Measurements from ENCODE around the gene GDPD5. TPM values are rescaled to one million over a fixed set of nuclear protein-coding genes. Genes with fewer than 3 reads are reported as not detected.

Gene GDPD5
- total RNA-seq, 1 experiment from 2014 or later = 7.8 TPM

DNA sequence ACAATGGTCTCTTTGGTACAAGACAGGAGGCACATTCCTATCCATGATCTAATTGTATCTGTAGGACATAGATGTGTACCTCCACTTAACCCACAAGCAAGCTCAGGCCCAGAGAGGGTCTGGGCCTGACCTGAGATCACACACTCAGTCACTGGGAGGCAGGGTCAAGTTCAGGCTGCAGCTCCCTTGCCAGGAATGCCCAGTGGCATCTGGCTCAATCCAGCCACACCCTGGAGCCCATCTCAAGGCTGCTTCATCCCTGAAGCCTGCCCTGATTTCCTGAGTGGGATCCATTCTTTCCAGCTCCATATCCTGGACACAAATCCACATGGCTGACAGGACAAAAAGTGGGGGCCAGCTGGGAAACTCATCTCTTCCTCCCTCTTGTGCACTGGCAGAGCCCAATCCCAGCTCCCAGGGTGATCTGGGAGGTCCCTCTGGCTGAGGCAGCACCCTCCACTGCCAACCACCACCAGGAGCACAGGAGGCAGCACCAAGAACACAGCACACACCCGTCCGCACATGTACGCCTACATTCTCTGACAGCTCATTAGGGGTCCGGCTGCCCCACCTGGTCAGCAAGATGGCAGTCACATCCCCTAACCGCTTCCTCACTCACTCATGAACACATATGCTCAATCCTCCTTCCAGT lies 53.5 kb downstream of the GDPD5 start:
- TF ChIP-seq, protein P1, sequence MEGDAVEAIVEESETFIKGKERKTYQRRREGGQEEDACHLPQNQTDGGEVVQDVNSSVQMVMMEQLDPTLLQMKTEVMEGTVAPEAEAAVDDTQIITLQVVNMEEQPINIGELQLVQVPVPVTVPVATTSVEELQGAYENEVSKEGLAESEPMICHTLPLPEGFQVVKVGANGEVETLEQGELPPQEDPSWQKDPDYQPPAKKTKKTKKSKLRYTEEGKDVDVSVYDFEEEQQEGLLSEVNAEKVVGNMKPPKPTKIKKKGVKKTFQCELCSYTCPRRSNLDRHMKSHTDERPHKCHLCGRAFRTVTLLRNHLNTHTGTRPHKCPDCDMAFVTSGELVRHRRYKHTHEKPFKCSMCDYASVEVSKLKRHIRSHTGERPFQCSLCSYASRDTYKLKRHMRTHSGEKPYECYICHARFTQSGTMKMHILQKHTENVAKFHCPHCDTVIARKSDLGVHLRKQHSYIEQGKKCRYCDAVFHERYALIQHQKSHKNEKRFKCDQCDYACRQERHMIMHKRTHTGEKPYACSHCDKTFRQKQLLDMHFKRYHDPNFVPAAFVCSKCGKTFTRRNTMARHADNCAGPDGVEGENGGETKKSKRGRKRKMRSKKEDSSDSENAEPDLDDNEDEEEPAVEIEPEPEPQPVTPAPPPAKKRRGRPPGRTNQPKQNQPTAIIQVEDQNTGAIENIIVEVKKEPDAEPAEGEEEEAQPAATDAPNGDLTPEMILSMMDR (conservative IDR thresholded peaks at IDR 0.05) = no peak
- H3K4me3 Mint-ChIP-seq = no peak overlapping the region

More for the DNA sequence above, 53.5 kb downstream of the GDPD5 start:
- Histone ChIP-seq H3K27ac (ENCODE audit: insufficient read length, low read depth, low read length) (no peak overlapping the region), H3K79me2 (ENCODE audit: insufficient read depth, low read length) (no peaks in the 10 kb centered on the region), H4K5ac (ENCODE audit: insufficient read length, low read depth, low read length) (no peak overlapping the region), H3K4me1 (ENCODE audit: insufficient read depth, low read length) (no peaks in the 10 kb centered on the region), H3K4ac (ENCODE audit: low read depth, low read length) (no peak overlapping the region), H2BK15ac (ENCODE audit: low read depth, low read length) (no peak overlapping the region), H3K56ac (ENCODE audit: insufficient read length, low read depth, low read length) (no peak overlapping the region), H4K20me1 (ENCODE audit: control insufficient read depth, insufficient read depth, insufficient read length) (no peaks in the 10 kb centered on the region), H3K23me2 (ENCODE audit: insufficient read length, low read depth, low read length, poor library complexity, severe bottlenecking) (no peaks in the 10 kb centered on the region), H2BK12ac (ENCODE audit: insufficient read length, low read depth, low read length) (no peak overlapping the region), H4K8ac (replicated peaks; ENCODE audit: insufficient read length, low read depth, low read length) (no peak overlapping the region), H3K14ac (ENCODE audit: insufficient read depth, low read length) (no peak overlapping the region), H2AK5ac (ENCODE audit: insufficient read length, low read length) (no peak overlapping the region), H3K27me3 (ENCODE audit: insufficient read depth, low read length) (no peaks in the 10 kb centered on the region), H3K4me2 (ENCODE audit: insufficient read depth, insufficient read length, low read length) (no peak overlapping the region), H3K9me3 (ENCODE audit: control insufficient read depth, low read depth, low read length) (no peaks in the 10 kb centered on the region), H2BK20ac (ENCODE audit: low read depth, low read length, poor library complexity, severe bottlenecking) (no peak overlapping the region), H2AFZ (ENCODE audit: low read length) (no peak overlapping the region), H4K91ac (ENCODE audit: insufficient read length, low read depth, low read length) (no peak overlapping the region), H3K9ac (ENCODE audit: extremely low read depth, insufficient read length, low read length) (no peak overlapping the region), H3T11ph (ENCODE audit: low read length) (no peak overlapping the region), H3K23ac (ENCODE audit: insufficient read length, low read depth, low read length) (no peak overlapping the region), H3K79me1 (ENCODE audit: insufficient read depth, low read depth, low read length, poor library complexity, severe bottlenecking) (no peaks in the 10 kb centered on the region), H2BK5ac (ENCODE audit: insufficient read length, low read length) (no peak overlapping the region), H3K18ac (ENCODE audit: insufficient read length, low read depth, low read length) (no peak overlapping the region), H2BK120ac (ENCODE audit: low read depth, low read length, poor library complexity, severe bottlenecking) (no peak overlapping the region)
- Mint-ChIP-seq H3K4me1 (peaks cover 28 to 50% of the 10 kb centered on the region in 2 experiments), H3K9me3 (no peaks in the 10 kb centered on the region; a peak in 1 of 5 replicates), H3K27me3 (ENCODE audit: low read depth) (no peaks in the 10 kb centered on the region; the same call in 1 of the 2 replicates), H3K36me3 (ENCODE audit: insufficient read depth in 1 of 3, low read depth in 3 of 3) (no peaks in the 10 kb centered on the region), H3K27ac (0 out of 7 replicates have a peak overlapping the region, but pooled peaks of 1 of the 3 experiments have one; percentile 2)
- DNase-seq = no peak
- WGBS (ENCODE audit: extremely low coverage, insufficient read length, low lambda C conversion rate) = no CpG with 5 or more reads among the region's 5 CpGs
